ENCODE measurements around the gene TEX264.

The TEX264 gene

GRCh38 chr3:51719410-51720025 is 48.5 kb downstream of the TEX264 start:
- Histone ChIP-seq H3K9me3 (ENCODE audit: low read depth, low read length) (no peaks in the 10 kb centered on the region), H3K4me3 (no peak overlapping the region), H3K9ac (ENCODE audit: insufficient read length) (no peak overlapping the region), H3K27ac (no peak overlapping the region), H3K36me3 (ENCODE audit: insufficient read depth, low read length) (no peaks in the 10 kb centered on the region)
- no peak for DNase-seq (ENCODE audit: low read depth, low spot score)
- no peak for TF ChIP-seq EZH2 (IDR thresholded peaks at IDR 0.05)
- no peak for TF ChIP-seq POLR2AphosphoS5 (IDR thresholded peaks at IDR 0.05; ENCODE audit: borderline replicate concordance, low read depth, low read length)
- TF ChIP-seq FOXP2 (optimal IDR thresholded peaks at IDR 0.05; ENCODE audit: control extremely low read depth, extremely low read length, insufficient read depth): no peak

GRCh38 chr3:51720292-51721061 is 49.4 kb downstream of the TEX264 start:
- H3K27ac ChIP-seq: no peak overlapping the region
- no peak for TF ChIP-seq FOXP2 (optimal IDR thresholded peaks at IDR 0.05; ENCODE audit: control extremely low read depth, extremely low read length, insufficient read depth)
- no peak for TF ChIP-seq POLR2AphosphoS5 (IDR thresholded peaks at IDR 0.05; ENCODE audit: borderline replicate concordance, low read depth, low read length)
- TF ChIP-seq EZH2 (IDR thresholded peaks at IDR 0.05): no peak
- no peak overlapping the region for H3K4me3 ChIP-seq
- H3K36me3 ChIP-seq (ENCODE audit: insufficient read depth, low read length): no peaks in the 10 kb centered on the region
- no peaks in the 10 kb centered on the region for H3K9me3 ChIP-seq (ENCODE audit: low read depth, low read length)
- DNase-seq (ENCODE audit: low read depth, low spot score): no peak
- H3K9ac ChIP-seq (ENCODE audit: insufficient read length): no peak overlapping the region

DNA sequence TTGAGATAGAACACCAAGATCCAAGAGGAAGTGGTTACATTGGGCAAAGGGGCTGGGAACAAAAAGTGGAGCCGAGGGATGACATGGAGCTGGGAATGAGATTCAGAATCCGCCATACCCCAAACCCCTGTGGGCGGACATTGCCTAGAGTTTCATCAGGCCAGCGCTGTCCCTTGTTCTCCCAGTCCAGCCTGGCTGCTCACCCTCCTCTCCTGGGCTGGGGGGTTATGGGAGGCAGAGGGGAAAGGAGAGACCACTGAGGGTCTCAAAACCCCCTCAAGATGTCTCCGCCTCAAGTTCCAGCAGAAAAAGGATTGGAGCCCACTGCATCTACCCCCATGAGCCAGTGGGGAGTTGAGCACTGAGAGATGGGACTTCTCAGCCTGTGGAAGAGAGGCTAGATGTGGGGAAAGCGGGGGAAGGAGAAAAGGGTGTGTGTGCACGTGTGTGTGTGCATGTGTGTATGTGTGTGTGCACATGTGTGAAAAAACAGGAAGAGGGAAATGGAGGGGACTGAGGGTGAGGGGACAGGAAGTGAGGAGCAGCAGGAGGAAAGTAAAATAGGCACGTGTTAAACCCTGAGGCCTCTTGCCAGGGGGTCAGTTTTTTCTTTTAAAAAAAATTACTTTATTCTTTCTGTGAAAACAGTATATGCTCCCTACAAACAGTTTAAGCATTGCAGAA is 50.2 kb downstream of the TEX264 start:
- TF ChIP-seq FOXP2 (optimal IDR thresholded peaks at IDR 0.05; ENCODE audit: control extremely low read depth, extremely low read length, insufficient read depth) (no peak), POLR2AphosphoS5 (IDR thresholded peaks at IDR 0.05; ENCODE audit: borderline replicate concordance, low read depth, low read length) (no peak), EZH2 (IDR thresholded peaks at IDR 0.05) (no peak)
- Histone ChIP-seq H3K9me3 (ENCODE audit: low read depth, low read length) (no peaks in the 10 kb centered on the region), H3K27ac (no peak overlapping the region), H3K36me3 (ENCODE audit: insufficient read depth, low read length) (no peaks in the 10 kb centered on the region), H3K9ac (ENCODE audit: insufficient read length) (no peak overlapping the region), H3K4me3 (no peak overlapping the region)
- no peak for DNase-seq (ENCODE audit: low read depth, low spot score)

- DNase-seq (ENCODE audit: low read depth, low spot score): no peak
- H3K27ac ChIP-seq: no peak overlapping the region
- H3K9me3 ChIP-seq (ENCODE audit: low read depth, low read length): no peaks in the 10 kb centered on the region
- no peak overlapping the region for H3K9ac ChIP-seq (ENCODE audit: insufficient read length)
- no peak overlapping the region for H3K4me3 ChIP-seq
- H3K36me3 ChIP-seq (ENCODE audit: insufficient read depth, low read length): no peaks in the 10 kb centered on the region
- TF ChIP-seq EZH2 (IDR thresholded peaks at IDR 0.05) (no peak), POLR2AphosphoS5 (IDR thresholded peaks at IDR 0.05; ENCODE audit: borderline replicate concordance, low read depth, low read length) (no peak), FOXP2 (optimal IDR thresholded peaks at IDR 0.05; ENCODE audit: control extremely low read depth, extremely low read length, insufficient read depth) (no peak)
Measured at GRCh38 chr3:51722362-51722761, 51.3 kb downstream of the TEX264 start.

DNA sequence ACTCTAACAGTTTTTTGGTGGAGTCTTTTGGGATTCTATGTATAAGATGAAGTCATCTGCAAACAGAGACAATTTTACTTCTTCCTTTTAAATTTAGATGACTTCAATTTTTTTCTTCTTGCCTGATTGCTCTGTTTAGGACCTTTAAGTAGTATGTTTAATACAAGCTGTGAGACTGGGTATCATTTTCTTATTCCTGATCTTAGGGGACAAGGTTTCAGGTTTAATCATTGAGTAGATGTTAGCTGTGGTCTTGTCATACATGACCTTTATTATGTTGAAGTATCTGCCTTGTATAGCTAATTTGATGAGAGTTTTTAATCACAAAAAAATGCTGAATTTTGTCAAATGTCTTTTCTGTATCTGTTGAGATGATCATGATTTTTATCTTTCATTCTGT is 56.4 kb downstream of the TEX264 start:
- no peaks in the 10 kb centered on the region for H3K9me3 ChIP-seq (ENCODE audit: low read depth, low read length)
- DNase-seq (ENCODE audit: low read depth, low spot score): no peak
- no peak for TF ChIP-seq FOXP2 (optimal IDR thresholded peaks at IDR 0.05; ENCODE audit: control extremely low read depth, extremely low read length, insufficient read depth)
- TF ChIP-seq EZH2 (IDR thresholded peaks at IDR 0.05): no peak
- no peak for TF ChIP-seq POLR2AphosphoS5 (IDR thresholded peaks at IDR 0.05; ENCODE audit: borderline replicate concordance, low read depth, low read length)

DNA sequence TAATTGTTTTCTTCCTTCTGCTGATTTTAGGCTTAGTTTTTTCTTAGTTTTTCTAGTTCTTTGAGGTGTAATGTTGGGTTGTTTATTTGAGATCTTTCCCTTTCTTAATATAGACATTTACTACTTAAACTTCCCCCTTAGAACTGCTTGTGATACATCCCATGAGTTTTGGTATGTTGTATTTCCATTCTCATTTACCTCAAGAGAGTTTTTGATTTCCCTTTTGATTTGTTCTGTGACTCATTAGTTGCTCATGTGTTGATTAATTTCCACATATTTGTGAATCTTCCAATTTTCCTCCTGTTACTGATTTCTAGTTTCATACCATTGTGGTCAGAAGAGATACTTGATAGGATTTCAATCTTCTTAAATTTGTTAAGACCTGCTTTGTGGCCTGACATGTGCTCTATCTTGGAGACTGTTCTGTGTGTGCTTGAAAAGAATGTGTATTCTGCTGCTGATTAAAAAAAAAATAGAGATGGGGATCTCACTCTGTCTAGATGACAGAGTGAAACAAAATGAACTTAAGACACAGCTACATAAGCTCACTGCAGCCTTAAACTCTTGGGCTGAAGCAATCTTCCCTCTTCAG is 58.1 kb downstream of the TEX264 start:
- Histone ChIP-seq H3K9ac (ENCODE audit: insufficient read length) (no peak overlapping the region), H3K4me3 (no peak overlapping the region), H3K36me3 (ENCODE audit: insufficient read depth, low read length) (no peaks in the 10 kb centered on the region), H3K27ac (no peak overlapping the region), H3K9me3 (ENCODE audit: low read depth, low read length) (no peaks in the 10 kb centered on the region)
- no peak for TF ChIP-seq FOXP2 (optimal IDR thresholded peaks at IDR 0.05; ENCODE audit: control extremely low read depth, extremely low read length, insufficient read depth)
- no peak for TF ChIP-seq EZH2 (IDR thresholded peaks at IDR 0.05)
- no peak for TF ChIP-seq POLR2AphosphoS5 (IDR thresholded peaks at IDR 0.05; ENCODE audit: borderline replicate concordance, low read depth, low read length)
- no peak for DNase-seq (ENCODE audit: low read depth, low spot score)

More for the DNA sequence above, 56.4 kb downstream of the TEX264 start:
- H3K9ac ChIP-seq (ENCODE audit: insufficient read length): no peak overlapping the region
- H3K27ac ChIP-seq: no peak overlapping the region
- H3K36me3 ChIP-seq (ENCODE audit: insufficient read depth, low read length): no peaks in the 10 kb centered on the region
- no peak overlapping the region for H3K4me3 ChIP-seq

DNA sequence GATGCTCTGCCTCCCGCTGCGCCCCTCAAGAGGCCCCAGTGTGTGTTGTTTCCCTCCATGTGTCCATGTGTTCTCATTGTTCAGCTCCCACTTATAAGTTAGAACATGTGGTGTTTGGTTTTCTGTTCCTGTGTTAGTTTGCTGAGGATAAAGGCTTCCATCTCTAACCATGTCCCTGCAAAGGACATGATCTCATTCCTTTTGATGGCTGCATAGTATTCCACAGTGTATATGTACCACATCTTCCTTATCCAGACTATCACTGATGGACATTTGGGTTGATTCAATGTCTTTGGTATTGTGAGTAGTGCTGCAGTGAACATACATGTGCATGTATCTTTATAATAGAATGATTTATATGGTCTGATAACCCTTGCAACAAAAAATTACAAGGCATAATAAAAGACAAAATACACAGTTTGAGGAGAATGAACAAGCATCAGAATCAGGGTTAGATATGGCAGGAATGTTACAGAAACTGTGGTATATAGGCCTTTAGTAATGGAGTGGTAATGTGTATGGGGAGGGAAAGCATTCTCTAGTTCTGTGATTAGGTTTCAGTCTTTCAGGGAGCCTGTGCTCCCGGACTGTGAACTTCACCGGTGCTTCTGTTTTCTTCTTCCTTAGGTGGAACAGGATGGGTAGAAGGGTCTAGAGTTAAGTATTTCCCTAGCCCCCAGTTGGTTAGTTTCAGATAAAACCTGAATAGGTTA is 63.0 kb downstream of the TEX264 start:
- no peak for DNase-seq (ENCODE audit: low read depth, low spot score)
- Histone ChIP-seq H3K27ac (no peak overlapping the region), H3K9ac (ENCODE audit: insufficient read length) (no peak overlapping the region)

More for the DNA sequence above, 63.0 kb downstream of the TEX264 start:
- no peaks in the 10 kb centered on the region for H3K9me3 ChIP-seq (ENCODE audit: low read depth, low read length)
- TF ChIP-seq POLR2AphosphoS5 (IDR thresholded peaks at IDR 0.05; ENCODE audit: borderline replicate concordance, low read depth, low read length): no peak
- no peak for TF ChIP-seq FOXP2 (optimal IDR thresholded peaks at IDR 0.05; ENCODE audit: control extremely low read depth, extremely low read length, insufficient read depth)
- no peak for TF ChIP-seq EZH2 (IDR thresholded peaks at IDR 0.05)
- H3K4me3 ChIP-seq: no peak overlapping the region
- no peaks in the 10 kb centered on the region for H3K36me3 ChIP-seq (ENCODE audit: insufficient read depth, low read length)

All from SK-N-MC (cell line).